Naive thymus-derived CD4-positive, alpha-beta T cell (primary cell): Measurements from ENCODE around the gene CCT2. TPM values are rescaled to one million over a fixed set of nuclear protein-coding genes. Genes with fewer than 3 reads are reported as not detected.

Experiments used
- ATAC-seq: fragments of 150-1000 bp; cut with Tn5 transposase; 2 replicates; pipeline ENCODE4 v1.10.0; 2021; ENCODE audit warnings: mild to moderate bottlenecking, moderate library complexity
- CTCF ChIA-PET: fragments of 350-600 bp; sonication (Branson Sonifier 250); formaldehyde crosslinking; loops from one replicate; lab custom pipeline; 2021; ENCODE audit warnings: antibody characterized with exemption; lab: Charles Lee
- POLR2A ChIA-PET: fragments of 350-600 bp; sonication (Branson Sonifier 250); formaldehyde crosslinking; loops from one replicate; lab custom pipeline; 2021; ENCODE audit warnings: antibody characterized with exemption, inconsistent platforms; lab: Charles Lee
- DNase-seq, 9 donors: peaks; one replicate each; pipeline versions ENCODE4 v3.0.0 to v3.0.0-alpha.2; 2020 to 2022; ENCODE audit warnings: mixed read lengths in 1 of 9
- H3K27ac ChIP-seq: one replicate; pipeline ENCODE4 v1.7.0; 2013; ENCODE audit warnings: mild to moderate bottlenecking, low read depth, low read length, moderate library complexity
- H3K27me3 ChIP-seq, 2 donors: one replicate each; pipeline ENCODE4 v1.7.0; 2013; ENCODE audit warnings: low read length in 2 of 2, mild to moderate bottlenecking in 2 of 2, moderate library complexity in 2 of 2; ENCODE audit not compliant: control insufficient read depth in 2 of 2, insufficient read depth in 2 of 2
- H3K36me3 ChIP-seq, 3 experiments: 1 replicate in 2 of 3; 2 replicates in 1 of 3; pipeline ENCODE4 v1.7.0; 2013; ENCODE audit warnings: low read length in 3 of 3, mild to moderate bottlenecking in 3 of 3, moderate library complexity in 1 of 3; ENCODE audit not compliant: insufficient read depth in 3 of 3, control insufficient read depth in 2 of 3
- H3K4me1 ChIP-seq, 2 donors: one replicate each; pipeline ENCODE4 v1.7.0; 2013; ENCODE audit warnings: low read length in 2 of 2, mild to moderate bottlenecking in 2 of 2, moderate library complexity in 1 of 2; ENCODE audit not compliant: control insufficient read depth in 2 of 2, insufficient read depth in 2 of 2
- H3K4me3 ChIP-seq: 2 replicates; pipeline ENCODE4 v1.7.0; 2013; ENCODE audit warnings: mild to moderate bottlenecking, low read length
- H3K9me3 ChIP-seq, 3 experiments: 1 replicate in 2 of 3; 2 replicates in 1 of 3; pipeline ENCODE4 v1.7.0; 2013; ENCODE audit warnings: low read length in 3 of 3; ENCODE audit not compliant: control insufficient read depth in 2 of 3
- H3K27ac Mint-ChIP-seq, 9 donors: one replicate each; pipeline ENCODE4 v1.8.0; 2020 to 2022; ENCODE audit warnings: mixed read lengths in 9 of 9, mild to moderate bottlenecking in 8 of 9, moderate library complexity in 5 of 9, inconsistent platforms in 2 of 9
- H3K27me3 Mint-ChIP-seq, 5 donors: one replicate each; pipeline ENCODE4 v1.8.0; 2021 to 2022; ENCODE audit warnings: mixed read lengths in 5 of 5, mild to moderate bottlenecking in 1 of 5
- H3K36me3 Mint-ChIP-seq, 5 donors: one replicate each; pipeline ENCODE4 v1.8.0; 2020 to 2022; ENCODE audit warnings: mixed read lengths in 5 of 5, mild to moderate bottlenecking in 3 of 5, inconsistent platforms in 1 of 5
- H3K4me1 Mint-ChIP-seq, 7 donors: one replicate each; pipeline ENCODE4 v1.8.0; 2020 to 2022; ENCODE audit warnings: mixed read lengths in 7 of 7, mild to moderate bottlenecking in 3 of 7, inconsistent platforms in 1 of 7
- H3K4me3 Mint-ChIP-seq, 10 donors: one replicate each; pipeline ENCODE4 v1.8.0; 2020 to 2022; ENCODE audit warnings: mild to moderate bottlenecking in 10 of 10, mixed read lengths in 10 of 10, moderate library complexity in 6 of 10, inconsistent platforms in 2 of 10
- H3K9me3 Mint-ChIP-seq, 11 donors: one replicate each; pipeline ENCODE4 v1.8.0; 2020 to 2022; ENCODE audit warnings: mixed read lengths in 11 of 11, mild to moderate bottlenecking in 4 of 11, inconsistent platforms in 1 of 11, moderate library complexity in 1 of 11
- intact Hi-C, 2 donors: fragments of 100-400 bp; cut with micrococcal nuclease; formaldehyde crosslinking; loops; one replicate each; pipeline ENCODE4 v1.15.1; 2023
- polyA plus RNA-seq, 2 donors: library from polyadenylated mRNA; unstranded; fragments of 300-500 nt; fragmentation: Illumina TruSeq; gene quantifications; one replicate each; pipeline ENCODE4 v1.2.3, GENCODE V29; 2021
- total RNA-seq, 6 experiments: library from RNA in 5 of 6; stranded (reverse) in 5 of 6; gene quantifications; 1 replicate in 5 of 6; 2 replicates in 1 of 6; pipeline ENCODE4 v1.2.3 and lab custom pipeline; 2021 to 2026

The CCT2 gene
- total and polyA plus RNA-seq, 7 experiments from 2014 or later = 106 to 200 (median 156) TPM

GRCh38 chr12:69642531-69642930 is 57.3 kb downstream of the CCT2 start:
- no peak overlapping the region for H3K4me3 Mint-ChIP-seq
- Histone ChIP-seq H3K27ac (no peak overlapping the region), H3K4me1 (no peaks in the 10 kb centered on the region), H3K9me3 (no peaks in the 10 kb centered on the region), H3K36me3 (no peaks in the 10 kb centered on the region), H3K4me3 (no peak overlapping the region), H3K27me3 (no peaks in the 10 kb centered on the region)
- H3K27me3 Mint-ChIP-seq = peaks cover 0 to 8% (median 3%) of the 10 kb centered on the region in 5 donors
- ATAC-seq = no peak
- ChIA-PET POLR2A (no interaction called here), CTCF (no interaction called here)
- H3K36me3 Mint-ChIP-seq = no peaks in the 10 kb centered on the region
- H3K9me3 Mint-ChIP-seq = no peaks in the 10 kb centered on the region
- H3K4me1 Mint-ChIP-seq = no peaks in the 10 kb centered on the region
- intact Hi-C loops = no loop called here
- no peak overlapping the region for H3K27ac Mint-ChIP-seq
- DNase-seq = no peak

DNA sequence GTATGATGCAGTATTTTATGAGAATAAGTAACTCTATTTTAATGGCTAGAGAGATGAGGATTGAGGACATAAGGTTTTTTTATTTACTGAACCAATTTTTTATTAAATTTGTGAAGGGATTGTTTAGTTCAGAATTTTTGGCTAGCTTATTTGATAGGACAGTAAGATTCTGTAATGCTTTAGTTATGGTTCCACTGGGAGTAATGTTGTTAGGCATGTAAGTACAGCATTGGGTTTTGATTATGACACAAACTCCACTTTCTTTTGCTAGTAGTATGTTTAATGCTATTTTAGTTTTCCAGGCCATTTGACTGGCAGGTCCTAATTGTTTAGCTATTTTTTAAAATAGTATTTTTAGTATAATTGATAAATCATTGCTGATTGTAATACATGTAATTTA is 59.3 kb downstream of the CCT2 start:
- Histone ChIP-seq H3K9me3 (no peaks in the 10 kb centered on the region), H3K27me3 (no peaks in the 10 kb centered on the region), H3K4me3 (no peak overlapping the region), H3K27ac (no peak overlapping the region), H3K4me1 (no peaks in the 10 kb centered on the region), H3K36me3 (no peaks in the 10 kb centered on the region)
- CTCF ChIA-PET = interaction anchor here (0.6 kb wide), 1 partner anchor 1636 kb away, joined by 5 read pairs; no protein-coding TSS in a partner anchor
- H3K27ac Mint-ChIP-seq = no peak overlapping the region
- H3K9me3 Mint-ChIP-seq = no peaks in the 10 kb centered on the region
- DNase-seq = no peak
- peaks cover 0 to 12% (median 8%) of the 10 kb centered on the region in 5 donors for H3K27me3 Mint-ChIP-seq
- intact Hi-C loops = no loop called here
- H3K4me1 Mint-ChIP-seq = no peaks in the 10 kb centered on the region
- POLR2A ChIA-PET = interaction anchor here (0.6 kb wide), 1 partner anchor 364 kb away, joined by 3 read pairs; no protein-coding TSS in a partner anchor
- no peaks in the 10 kb centered on the region for H3K36me3 Mint-ChIP-seq
- H3K4me3 Mint-ChIP-seq = no peak overlapping the region
- no peak for ATAC-seq

DNA sequence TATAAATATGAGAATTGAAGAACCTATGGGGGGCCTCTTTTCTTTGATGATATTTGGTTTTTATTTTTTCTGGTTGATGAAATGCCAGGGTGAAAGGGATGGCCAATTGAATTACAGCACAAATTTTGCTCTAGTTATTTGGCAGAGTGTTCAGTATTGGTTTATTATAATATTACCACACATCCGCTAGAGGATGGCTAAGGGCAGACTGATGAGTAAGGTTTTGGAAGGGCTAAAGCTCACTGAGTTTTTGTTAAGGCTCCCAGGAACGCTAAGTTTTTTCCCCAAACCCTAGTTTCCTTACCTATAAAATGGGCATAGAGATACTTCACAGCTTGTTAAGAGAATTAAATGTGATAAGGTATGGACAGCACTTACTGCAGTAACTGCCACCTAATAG is 59.8 kb downstream of the CCT2 start:
- no peaks in the 10 kb centered on the region for H3K36me3 Mint-ChIP-seq
- H3K27ac Mint-ChIP-seq = no peak overlapping the region
- H3K27me3 ChIP-seq = no peaks in the 10 kb centered on the region
- H3K4me1 Mint-ChIP-seq = no peaks in the 10 kb centered on the region
- no peaks in the 10 kb centered on the region for H3K4me1 ChIP-seq
- intact Hi-C loops = no loop called here
- H3K27ac ChIP-seq = no peak overlapping the region
- H3K9me3 Mint-ChIP-seq = no peaks in the 10 kb centered on the region
- H3K9me3 ChIP-seq = no peaks in the 10 kb centered on the region
- H3K4me3 Mint-ChIP-seq = no peak overlapping the region
- H3K27me3 Mint-ChIP-seq = peaks cover 0 to 12% (median 6%) of the 10 kb centered on the region in 5 donors
- H3K4me3 ChIP-seq = no peak overlapping the region
- H3K36me3 ChIP-seq = no peaks in the 10 kb centered on the region
- no peak for ATAC-seq
- ChIA-PET POLR2A (interaction anchor here (0.6 kb wide), 1 partner anchor 365 kb away, joined by 3 read pairs; no protein-coding TSS in a partner anchor), CTCF (no interaction called here)
- DNase-seq = no peak

GRCh38 chr12:69647178-69647577 is 61.9 kb downstream of the CCT2 start:
- CTCF ChIA-PET = interaction anchor here (0.7 kb wide), 1 partner anchor 738 kb away, joined by 3 read pairs; no protein-coding TSS in a partner anchor
- Histone ChIP-seq H3K36me3 (no peaks in the 10 kb centered on the region), H3K9me3 (no peaks in the 10 kb centered on the region), H3K4me3 (no peak overlapping the region), H3K27ac (no peak overlapping the region), H3K27me3 (no peaks in the 10 kb centered on the region), H3K4me1 (no peaks in the 10 kb centered on the region)
- Mint-ChIP-seq H3K4me1 (no peaks in the 10 kb centered on the region), H3K27ac (no peak overlapping the region), H3K27me3 (peaks cover 4 to 12% (median 6%) of the 10 kb centered on the region in 5 donors), H3K36me3 (no peaks in the 10 kb centered on the region), H3K4me3 (no peak overlapping the region), H3K9me3 (no peaks in the 10 kb centered on the region)
- no peak for DNase-seq
- intact Hi-C loops = no loop called here
- POLR2A ChIA-PET = no interaction called here
- no peak for ATAC-seq

DNA sequence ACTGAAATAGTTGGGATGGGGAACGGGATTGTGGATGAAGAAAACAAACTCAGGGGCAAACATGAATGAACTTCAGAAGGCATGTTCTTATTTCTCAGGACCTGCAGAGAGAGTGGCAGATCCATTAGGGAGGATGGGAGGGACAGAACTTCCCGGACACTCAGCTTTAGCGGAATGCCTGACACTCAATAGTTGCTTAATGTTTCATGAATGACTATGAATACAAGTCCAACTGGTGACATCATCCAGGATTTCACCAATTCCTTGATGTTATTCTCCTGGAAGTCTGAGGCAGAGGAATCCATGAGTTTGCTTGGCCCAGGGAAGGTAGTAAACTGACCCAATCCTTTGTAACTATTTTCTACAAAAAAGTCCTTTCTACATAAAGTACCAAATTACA is 63.2 kb downstream of the CCT2 start:
- no peaks in the 10 kb centered on the region for H3K36me3 ChIP-seq
- H3K27me3 ChIP-seq = no peaks in the 10 kb centered on the region
- Mint-ChIP-seq H3K36me3 (no peaks in the 10 kb centered on the region), H3K27me3 (peaks cover 4 to 12% (median 6%) of the 10 kb centered on the region in 5 donors), H3K4me3 (no peak overlapping the region), H3K4me1 (no peaks in the 10 kb centered on the region), H3K27ac (no peak overlapping the region), H3K9me3 (no peaks in the 10 kb centered on the region)
- H3K27ac ChIP-seq = no peak overlapping the region
- POLR2A ChIA-PET = no interaction called here
- H3K4me1 ChIP-seq = no peaks in the 10 kb centered on the region
- ATAC-seq (no peak), DNase-seq (no peak)
- CTCF ChIA-PET = interaction anchor here (1.0 kb wide), 1 partner anchor 10 kb away, joined by 3 read pairs; no protein-coding TSS in a partner anchor
- H3K4me3 ChIP-seq = no peak overlapping the region
- H3K9me3 ChIP-seq = no peaks in the 10 kb centered on the region
- intact Hi-C loops = no loop called here

DNA sequence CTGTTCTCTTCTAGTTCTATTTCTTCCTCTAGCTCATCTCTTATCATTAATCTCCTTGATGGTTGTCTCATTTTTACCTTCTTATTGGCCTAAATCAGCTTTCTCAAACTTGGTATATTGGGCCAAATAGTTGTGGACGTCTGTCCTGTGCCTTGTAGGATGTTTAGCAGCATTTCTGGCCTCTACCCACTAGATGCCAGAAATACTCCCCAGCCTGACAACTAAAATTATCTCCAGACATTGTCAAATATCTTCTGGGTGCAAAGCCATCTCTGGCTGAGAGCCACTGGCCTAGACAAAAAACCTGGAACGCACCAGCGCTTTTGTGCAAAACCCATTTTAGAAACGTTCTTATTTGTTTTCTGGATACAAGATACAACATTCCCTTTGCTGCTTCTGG is 64.3 kb downstream of the CCT2 start:
- DNase-seq (no peak), ATAC-seq (no peak)
- Mint-ChIP-seq H3K4me1 (no peaks in the 10 kb centered on the region), H3K27me3 (peaks cover 4 to 13% (median 6%) of the 10 kb centered on the region in 5 donors), H3K36me3 (no peaks in the 10 kb centered on the region), H3K4me3 (no peak overlapping the region), H3K27ac (no peak overlapping the region), H3K9me3 (no peaks in the 10 kb centered on the region)
- H3K36me3 ChIP-seq = no peaks in the 10 kb centered on the region
- H3K9me3 ChIP-seq = no peaks in the 10 kb centered on the region
- H3K27me3 ChIP-seq = no peaks in the 10 kb centered on the region
- POLR2A ChIA-PET = no interaction called here
- intact Hi-C loops = no loop called here
- CTCF ChIA-PET = interaction anchor here (1.0 kb wide), 1 partner anchor 11 kb away, joined by 3 read pairs; no protein-coding TSS in a partner anchor
- no peak overlapping the region for H3K27ac ChIP-seq
- no peaks in the 10 kb centered on the region for H3K4me1 ChIP-seq
- H3K4me3 ChIP-seq = no peak overlapping the region
